Astrocyte of the hippocampus (primary cell): Measurements from ENCODE around the gene C17orf107.
A peak's percentile ranks its signal among the peaks of the same experiment; 100 is the strongest.

ENCODE experiments used
- DNase-seq: peaks from one replicate; pipeline ENCODE4 v3.0.0; 2011; ENCODE audit warnings: low read depth, low spot score

The C17orf107 gene

DNA sequence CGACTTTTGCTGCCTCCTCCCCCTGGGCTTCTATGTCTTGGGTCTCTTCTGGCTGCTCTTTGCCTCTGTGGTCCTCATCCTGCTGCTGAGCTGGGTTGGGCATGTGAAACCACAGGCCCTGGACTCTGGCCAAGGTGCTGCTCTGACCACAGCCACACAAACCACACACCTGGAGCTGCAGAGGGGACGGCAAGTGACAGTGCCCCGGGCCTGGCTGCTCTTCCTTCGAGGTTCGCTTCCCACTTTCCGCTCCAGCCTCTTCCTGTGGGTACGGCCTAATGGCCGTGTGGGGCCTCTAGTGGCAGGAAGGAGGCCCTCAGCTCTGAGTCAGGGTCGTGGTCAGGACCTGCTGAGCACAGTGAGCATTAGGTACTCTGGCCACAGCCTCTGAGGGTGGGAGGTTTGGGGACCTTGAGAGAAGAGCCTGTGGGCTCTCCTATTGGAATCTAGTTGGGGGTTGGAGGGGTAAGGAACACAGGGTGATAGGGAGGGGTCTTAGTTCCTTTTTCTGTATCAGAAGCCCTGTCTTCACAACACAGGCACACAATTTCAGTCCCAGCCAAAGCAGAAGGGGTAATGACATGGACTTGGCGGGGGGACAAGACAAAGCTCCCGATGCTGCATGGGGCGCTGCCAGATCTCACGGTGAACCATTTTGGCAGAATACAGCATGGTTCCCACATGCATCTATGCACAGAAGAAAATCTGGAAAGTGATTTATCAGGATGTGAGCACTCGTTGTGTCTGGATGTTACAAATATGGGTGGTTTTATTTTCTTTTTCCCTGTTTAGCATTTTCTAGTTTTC, 35.0 kb downstream of the C17orf107 start:
- peak; percentile 78 for DNase-seq

DNA sequence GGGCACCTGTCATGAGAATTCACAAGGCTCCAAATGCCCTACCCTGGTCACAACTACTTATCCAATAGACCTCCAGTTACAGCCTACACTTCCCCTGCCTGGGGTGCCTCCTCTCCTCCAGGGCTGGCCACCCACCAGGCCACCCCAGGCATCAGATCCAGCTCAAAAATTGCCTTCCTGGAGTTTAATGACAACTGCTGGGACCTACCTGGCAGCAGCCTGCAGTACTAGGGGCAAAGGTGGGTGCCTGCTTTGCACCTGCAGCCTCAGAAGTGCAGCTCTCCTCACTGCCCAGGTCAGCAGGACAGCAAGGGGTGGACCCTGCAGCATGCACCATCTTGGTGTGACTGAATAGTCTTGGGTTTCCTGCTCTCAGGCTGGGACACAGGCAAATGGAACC, 36.3 kb downstream of the C17orf107 start:
- no peak for DNase-seq

DNA sequence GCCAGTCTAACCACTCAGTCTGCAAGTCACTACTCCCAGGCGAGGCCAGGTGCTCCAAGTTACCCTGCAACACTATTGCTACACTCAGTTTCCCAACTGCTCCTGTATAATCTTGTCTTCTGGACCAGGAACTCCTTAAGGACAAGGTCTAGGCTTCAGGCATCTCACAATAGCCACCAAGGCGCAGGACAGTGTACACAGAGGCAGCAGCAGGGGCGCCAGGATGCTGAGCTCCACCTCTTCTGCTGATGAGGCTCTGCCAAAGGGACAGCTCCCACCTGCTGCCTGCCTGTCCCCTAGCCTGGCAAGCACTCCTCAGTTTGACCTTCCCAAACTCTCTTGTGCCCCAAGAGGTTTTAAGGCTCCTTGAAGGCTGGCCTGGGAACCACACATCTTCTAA, 37.1 kb downstream of the C17orf107 start:
- DNase-seq = no peak

DNA sequence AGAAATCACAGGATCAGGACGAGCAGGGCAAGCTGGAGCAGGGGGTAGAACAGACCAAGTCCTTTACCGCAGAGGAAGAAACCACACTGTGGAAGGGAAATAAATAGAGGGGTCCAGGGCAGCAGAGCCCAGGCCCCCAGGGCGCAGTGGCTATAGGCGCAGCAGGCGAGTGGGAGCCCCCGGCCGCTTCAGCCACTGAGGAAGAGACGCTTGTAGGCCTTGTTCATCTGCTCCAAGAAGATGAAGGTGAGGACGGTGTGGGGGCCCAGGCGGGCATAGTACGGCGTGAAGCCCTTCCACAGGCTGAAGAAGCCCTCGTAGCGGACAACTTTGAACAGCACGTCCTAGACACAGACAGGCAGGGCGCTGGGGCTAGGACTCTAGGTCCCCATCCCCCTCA, 38.2 kb downstream of the C17orf107 start:
- DNase-seq = no peak

DNA sequence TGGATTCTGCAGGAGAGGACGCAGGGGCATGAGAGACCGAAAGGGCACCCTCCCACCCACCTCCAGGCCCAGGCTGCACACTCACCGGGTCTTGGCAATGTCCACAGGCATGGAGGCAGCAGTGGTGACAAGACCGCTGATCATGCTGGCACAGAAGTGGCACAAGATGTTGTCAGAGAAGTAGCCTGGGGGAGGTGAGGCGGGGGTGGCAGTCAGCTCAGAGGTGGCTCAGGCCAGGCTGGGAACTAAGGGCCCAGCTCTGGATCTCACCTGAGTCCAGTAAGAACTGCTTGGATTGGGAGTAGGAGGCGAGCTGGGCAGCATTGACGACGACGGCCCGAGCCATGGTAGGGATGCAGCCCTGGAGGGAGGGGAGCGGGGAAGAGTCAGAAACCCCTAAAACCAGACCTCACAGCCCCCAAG, 38.7 kb downstream of the C17orf107 start:
- no peak for DNase-seq

DNA sequence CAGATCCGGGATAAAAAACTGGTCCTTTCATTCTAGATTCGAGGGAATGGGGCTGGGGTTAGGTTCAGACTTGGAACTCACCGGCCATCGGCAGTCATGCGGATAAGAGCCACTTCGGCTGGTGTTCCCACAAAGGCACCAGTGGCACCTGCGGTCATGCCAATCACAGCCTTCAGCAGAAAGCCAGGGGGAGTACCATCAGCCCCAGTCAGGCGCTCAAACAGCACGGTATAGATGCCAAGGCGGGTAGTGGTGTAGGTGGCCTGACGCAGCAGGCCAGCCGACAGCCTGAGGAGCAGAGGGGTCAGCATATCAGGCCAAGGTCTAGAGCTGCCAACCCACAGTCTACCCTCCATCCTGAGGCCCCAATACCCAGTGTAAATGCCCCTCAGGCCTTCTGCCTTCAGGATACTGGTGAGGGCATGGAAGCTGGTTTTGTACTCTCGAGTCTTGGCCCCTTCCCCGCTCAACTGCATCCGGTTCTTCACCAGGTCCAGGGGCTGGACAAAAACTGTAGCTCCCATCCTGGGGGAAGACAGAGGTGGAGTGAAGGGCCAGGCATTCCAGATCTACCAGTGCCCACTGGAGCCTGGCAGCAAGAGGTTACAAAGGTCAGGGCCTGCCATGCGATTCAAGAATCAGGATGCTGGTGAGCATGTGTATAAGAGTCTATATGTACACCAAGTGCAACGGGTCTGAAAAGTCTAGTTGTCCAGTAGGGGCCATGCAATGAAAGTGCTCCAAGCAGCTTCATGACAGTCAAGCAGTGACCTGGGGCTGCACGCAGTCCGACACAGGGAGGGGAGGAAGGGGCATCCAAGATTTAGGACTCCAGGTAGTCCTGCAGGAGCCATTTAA, 39.6 kb downstream of the C17orf107 start:
- no peak for DNase-seq

DNA sequence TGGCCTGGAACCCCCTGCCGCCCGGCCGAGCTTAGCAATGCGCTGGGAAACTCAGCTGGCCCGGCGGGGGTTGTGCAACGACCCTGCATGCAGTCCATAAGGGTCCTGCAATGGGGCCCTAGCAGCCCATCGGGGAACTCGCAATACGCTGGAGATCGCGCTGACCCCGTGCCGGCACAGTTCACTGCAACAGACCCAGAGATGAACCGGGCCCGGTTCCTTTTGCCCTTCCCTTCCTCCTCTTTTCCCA, 40.1 kb downstream of the C17orf107 start:
- no peak for DNase-seq

DNA sequence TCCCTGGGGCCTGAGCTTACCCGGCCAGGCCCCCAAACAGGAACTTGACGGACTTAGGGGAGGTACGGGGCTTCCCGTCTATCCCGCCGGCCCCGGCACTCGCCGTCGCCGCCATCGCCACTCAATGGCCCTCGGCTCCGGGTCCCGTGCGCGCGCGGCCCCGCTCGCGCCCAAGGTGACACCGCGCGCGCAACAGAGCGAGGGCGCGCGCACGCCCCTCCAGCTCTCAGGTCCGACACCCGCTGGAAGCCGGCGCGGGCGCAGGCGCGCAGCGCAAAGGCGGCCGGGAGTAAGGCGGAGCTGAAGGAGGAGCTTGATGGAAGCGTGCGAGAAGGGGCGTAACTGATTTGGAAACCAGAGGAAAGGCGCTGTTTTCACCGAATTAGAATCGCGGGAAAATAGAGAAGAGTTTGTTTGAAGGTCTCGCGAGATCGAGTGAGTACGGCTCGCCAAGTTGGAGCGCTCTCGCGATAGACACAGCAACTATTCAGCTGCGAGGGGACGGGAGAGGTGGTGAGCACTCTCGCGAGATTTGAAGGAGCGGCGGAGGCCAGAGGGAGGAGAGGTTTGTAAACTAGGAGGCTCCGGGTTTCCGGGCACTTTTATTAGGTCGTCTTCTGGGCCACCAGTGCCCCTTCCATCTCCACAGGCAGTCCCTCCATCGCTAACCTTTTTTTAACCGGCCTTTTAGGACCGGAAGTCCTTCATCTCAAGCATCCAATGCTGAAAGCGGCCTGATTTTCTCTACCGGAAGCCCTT, 40.6 kb downstream of the C17orf107 start, which contains the start of the genes RNF167 and SLC25A11:
RNF167 (plus strand) TSS at position 473 of the 759 bp plus-strand sequence. CDS start 642 bp downstream, outside the sequence.
SLC25A11 (minus strand) TSS at position 251 of the 759 bp plus-strand sequence; CDS start at position 115, 136 bp downstream.
- peak; percentile 99 for DNase-seq

DNA sequence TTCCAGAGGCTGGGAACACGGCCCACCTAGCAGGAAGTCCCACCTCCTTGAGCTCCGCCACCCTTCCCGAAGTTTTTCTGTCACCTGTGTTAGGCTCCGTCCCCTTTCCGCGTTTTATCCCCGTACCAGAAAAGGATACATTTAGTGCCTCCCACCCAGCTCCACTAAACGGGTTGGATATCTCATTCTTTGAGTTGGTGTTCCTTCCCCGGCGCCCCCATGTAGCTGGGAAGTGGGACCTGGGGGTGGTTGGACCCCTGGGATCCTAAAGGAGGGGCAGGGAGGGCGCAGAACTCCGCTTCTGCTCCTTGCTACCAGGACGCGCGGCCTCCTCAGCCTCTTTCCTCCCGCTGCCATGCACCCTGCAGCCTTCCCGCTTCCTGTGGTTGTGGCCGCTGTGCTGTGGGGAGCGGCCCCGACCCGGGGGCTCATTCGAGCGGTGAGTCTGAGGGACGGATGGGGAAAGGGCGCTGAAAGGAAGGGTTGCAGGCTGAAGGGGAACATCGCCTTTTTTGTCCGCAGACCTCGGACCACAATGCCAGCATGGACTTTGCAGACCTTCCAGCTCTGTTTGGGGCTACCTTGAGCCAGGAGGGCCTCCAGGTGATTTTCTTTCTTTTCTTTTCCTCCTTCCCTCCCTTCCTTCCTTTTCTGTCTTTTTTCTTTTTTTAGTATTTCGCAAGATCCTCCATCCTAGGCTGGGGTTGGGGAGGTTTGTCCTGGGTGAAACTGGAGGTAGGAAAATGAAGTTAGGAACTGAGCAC, 41.4 kb downstream of the C17orf107 start:
- no peak for DNase-seq

DNA sequence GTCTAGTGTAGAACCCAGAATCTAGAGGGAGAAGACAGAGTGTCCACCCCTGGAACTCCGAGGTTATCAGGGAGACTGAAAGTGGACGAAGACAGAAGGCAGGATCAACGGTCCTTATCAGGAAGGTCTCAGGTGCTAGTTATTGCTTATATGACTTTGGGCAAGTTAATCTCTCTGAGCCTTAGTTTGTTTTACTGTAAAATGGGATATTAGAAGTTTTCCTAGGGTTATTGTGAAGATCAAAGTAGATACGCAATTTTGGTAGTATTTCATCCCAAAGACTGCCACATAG, 41.9 kb downstream of the C17orf107 start:
- no peak for DNase-seq

DNA sequence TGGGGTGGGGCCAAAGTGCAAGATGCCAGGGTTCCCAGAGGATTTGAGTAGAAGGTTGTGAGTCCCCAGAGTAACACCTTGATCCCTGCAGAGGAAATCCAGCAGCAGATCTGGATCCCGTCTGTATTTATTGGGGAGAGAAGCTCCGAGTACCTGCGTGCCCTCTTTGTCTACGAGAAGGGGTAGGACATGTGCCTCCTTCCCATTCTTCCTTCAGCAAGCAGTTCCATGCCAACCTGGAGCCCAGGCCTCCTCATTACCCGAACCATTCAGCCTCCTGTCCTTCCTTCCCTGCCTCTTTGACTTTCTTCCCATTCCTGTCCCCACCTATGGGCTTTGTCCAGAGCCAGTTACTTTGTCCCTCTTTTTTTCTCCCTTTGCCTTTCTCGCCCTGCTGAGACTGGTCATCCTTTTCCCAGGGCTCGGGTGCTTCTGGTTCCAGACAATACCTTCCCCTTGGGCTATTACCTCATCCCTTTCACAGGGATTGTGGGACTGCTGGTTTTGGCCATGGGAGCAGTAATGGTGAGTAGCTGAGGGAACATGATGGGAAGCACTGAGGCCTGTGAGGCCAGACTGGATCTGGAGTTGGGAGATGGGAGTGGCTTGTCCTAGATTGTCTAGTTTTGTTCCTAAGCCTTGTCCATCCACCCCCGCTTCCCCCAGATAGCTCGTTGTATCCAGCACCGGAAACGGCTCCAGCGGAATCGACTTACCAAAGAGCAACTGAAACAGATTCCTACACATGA, 43.6 kb downstream of the C17orf107 start:
- DNase-seq = no peak

DNA sequence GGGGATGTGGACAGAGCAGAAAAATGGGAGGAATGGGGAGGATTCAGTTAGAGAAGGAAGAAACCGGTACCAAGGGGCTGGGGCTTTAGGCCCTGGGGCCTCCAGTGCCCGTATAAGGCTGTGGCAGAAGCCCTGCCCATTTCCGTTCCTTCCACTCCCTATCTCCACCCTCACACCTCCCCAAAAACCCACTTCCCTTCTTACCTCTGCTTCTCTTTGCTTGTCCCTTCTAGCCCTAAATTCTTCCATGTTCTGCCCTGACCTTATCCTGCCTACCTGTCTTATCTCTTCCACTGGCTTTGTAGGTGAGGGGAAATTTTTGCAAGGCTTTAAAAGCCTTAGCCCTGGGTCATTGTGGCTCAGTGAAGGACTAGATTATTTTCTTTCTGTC, 44.8 kb downstream of the C17orf107 start:
- DNase-seq = no peak

DNA sequence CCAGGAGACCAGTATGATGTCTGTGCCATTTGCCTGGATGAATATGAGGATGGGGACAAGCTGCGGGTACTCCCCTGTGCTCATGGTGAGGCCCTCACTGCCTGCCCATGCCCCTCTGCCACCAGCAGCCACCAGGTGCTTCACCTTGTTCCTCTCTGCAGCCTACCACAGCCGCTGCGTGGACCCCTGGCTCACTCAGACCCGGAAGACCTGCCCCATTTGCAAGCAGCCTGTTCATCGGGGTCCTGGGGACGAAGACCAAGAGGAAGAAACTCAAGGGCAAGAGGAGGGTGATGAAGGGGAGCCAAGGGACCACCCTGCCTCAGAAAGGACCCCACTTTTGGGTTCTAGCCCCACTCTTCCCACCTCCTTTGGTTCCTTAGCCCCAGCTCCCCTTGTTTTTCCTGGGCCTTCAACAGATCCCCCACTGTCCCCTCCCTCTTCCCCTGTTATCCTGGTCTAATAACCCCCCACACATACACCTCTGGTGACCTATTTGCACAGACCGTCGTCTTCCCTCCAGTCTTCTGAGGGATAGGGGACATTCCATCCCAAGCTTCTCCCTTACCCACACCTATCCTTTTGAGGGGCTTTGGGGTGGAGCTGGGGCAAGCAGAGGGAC, 45.3 kb downstream of the C17orf107 start:
- no peak for DNase-seq

DNA sequence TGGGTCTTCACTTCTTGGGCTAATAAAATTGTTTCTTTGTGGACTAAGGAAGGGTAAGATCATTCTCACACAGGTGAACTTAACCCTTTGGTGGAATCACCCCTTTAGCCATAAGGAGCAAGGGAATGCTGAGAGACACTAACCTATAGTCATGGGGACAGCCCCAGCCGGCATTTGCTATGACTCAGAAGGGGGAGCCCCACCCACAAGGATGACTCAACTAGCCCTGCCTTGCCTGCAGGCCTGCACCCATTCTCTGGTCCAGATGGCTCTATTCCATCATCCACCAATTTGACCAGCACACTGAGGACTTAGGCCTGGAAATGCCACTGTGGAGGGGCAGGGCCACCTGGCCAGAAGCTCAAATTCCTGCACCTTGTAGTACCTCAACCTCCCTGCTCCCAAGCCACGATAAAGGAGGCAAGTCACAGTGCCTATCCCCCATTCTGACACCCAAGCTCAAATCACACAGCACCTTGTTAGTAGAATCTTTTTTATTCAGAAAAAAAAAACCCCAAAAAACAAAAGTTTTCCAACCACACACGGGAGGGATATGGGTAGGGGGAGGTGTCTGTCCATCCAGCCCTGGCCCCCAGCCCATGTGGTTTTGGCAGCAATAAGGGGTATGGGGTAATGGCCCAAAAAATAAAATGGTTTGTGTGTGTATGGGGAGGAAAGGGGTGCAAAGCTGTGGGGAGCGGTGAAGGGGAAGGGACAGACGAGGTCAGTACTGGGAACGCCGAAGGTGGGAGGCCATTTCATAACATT, 46.0 kb downstream of the C17orf107 start:
- DNase-seq = peak; percentile 90

DNA sequence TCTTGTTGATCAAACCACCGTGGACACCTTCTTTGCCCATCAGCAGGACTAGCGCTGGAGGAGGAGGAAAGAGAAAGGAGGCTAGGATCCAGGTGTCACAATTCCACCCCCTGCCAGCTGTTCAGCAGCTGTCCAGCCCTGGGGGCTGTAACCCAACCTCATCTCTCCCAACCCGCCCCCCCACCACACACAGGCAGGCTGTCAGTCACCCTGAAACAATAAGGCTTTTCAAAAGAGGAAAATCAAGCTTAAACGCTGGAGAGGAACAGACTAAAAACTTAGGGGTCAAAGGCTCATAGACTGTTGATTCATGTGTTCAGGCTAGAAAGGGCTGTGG, 46.6 kb downstream of the C17orf107 start:
- DNase-seq = no peak

DNA sequence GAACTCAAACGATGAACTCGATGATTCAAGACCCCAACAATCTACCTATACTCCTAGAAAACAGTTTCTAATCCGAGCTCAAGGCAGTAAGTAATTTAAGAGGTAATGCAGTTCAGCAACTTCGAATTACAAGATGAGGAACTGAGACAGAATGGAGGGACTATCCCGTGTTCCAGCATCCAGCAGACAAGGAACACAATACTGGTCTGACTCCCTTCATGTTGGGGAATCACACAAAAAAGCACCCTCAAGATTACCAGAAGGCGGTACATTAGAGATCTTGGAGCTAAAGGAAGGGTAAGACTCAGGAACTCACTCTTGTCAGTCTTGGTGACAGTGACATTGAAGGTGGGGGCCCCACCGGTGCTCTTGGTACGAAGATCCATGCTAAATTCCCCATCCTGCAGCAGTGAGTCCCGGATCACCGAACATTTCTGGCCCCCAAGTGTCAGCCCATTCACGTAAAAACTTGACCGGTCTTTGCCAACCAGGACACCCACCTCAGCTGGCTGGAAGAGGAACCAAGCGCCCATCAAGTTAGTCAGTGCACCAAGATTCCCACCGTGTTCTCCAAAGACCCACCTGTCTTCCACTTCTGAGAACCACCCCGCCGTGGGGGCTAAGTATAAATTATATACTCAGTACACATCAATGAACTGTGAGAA, 47.1 kb downstream of the C17orf107 start:
- DNase-seq = no peak

DNA sequence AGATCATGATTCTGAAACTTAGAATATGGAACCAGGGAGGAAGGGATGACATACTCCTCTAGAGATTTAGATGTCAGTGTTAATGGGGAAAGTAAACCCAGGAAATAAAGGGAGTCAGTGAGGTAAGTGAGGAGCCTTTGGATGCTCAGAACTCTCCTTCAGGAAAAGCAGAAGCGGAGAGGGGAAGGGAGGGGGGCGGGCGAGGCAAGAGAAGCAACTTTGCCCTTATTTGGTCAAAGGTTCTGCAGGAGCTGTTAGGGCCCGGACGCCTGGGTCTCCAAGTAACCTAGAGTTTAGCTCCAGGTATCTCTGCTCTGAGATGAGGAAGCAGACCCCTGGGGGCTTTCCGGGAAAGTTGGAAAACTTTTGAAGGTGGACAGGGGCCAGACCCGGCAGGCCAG, 47.7 kb downstream of the C17orf107 start:
- peak; percentile 48 for DNase-seq

DNA sequence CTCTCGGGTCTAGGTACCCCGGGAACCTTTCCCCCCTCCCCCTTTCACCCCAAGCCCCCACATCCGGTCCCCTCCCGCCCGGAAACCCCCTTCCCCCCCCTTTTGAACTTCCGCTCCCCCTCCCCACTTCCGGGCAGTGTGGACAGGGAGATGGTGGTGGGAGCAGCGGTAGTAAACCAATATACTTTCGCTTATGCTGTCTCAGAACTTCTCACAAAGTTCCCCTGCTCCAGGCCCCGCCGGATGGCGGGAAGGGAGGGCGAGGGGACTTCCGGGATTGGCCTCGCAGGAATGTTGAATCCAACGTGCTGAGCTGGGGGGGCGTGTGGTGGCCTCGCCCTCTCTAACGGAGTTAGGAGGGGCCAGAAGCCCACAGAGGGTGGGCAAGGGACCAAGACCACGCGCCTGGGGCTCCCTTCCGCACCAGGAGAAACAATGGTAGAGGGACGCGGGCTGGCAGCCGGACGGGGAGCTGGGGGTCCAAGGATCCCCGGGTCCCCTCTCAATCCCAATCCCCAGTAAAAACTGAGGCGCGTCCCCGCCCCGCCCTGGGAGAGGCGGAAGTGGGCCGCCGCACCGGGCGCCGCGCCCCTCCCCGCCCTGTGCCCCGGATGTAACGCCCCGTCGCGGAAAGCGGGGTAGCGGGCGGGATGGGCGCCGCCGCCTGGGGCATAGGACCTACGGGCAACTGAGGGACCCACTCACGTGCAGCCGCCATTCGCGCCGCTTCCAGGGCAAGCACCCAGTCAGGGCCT, 48.3 kb downstream of the C17orf107 start:
- peak; percentile 79 for DNase-seq
